Measurements from ENCODE around the gene ACSL4.
"Not testable (repeated sequence)": the region's sequence is repeated elsewhere in the genome, so short reads cannot be mapped to it uniquely, and the experiment has no call there.

ACSL4 gene

DNA sequence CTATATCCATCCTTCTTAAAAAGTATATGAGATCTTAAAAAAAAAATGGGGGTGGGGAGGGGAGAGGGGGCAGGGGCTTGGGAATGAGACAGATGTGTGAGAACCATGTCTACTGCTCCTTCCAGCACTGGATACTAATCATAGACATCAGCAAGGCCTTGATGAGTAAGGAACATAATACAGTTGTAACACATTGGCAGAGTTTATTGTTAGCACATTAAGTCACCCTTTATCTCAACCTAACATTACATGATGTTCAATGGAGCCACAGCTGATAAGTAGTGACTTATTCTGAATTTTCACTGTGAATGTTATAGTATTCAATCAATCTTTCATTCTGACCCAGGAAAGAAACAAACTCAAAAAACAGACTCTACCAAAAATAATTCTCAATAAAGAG, 60.8 kb downstream of the ACSL4 start:
- H3K4me1 ChIP-seq = no peaks in the 10 kb centered on the region
- no peak overlapping the region for H3K27ac ChIP-seq
- TF ChIP-seq, protein P1, sequence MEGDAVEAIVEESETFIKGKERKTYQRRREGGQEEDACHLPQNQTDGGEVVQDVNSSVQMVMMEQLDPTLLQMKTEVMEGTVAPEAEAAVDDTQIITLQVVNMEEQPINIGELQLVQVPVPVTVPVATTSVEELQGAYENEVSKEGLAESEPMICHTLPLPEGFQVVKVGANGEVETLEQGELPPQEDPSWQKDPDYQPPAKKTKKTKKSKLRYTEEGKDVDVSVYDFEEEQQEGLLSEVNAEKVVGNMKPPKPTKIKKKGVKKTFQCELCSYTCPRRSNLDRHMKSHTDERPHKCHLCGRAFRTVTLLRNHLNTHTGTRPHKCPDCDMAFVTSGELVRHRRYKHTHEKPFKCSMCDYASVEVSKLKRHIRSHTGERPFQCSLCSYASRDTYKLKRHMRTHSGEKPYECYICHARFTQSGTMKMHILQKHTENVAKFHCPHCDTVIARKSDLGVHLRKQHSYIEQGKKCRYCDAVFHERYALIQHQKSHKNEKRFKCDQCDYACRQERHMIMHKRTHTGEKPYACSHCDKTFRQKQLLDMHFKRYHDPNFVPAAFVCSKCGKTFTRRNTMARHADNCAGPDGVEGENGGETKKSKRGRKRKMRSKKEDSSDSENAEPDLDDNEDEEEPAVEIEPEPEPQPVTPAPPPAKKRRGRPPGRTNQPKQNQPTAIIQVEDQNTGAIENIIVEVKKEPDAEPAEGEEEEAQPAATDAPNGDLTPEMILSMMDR (IDR thresholded peaks at IDR 0.05) = no peak
- no peaks in the 10 kb centered on the region for H3K9me3 ChIP-seq
- H3K36me3 ChIP-seq = peaks cover 2 to 27% (median 3%) of the 10 kb centered on the region in 3 donors
- intact Hi-C loops (cut with DNase I; ENCODE audit: low total_unique reads) = no loop called here
- DNase-seq = no peak
- H3K4me3 ChIP-seq = no peak overlapping the region
- H3K27me3 ChIP-seq = no peaks in the 10 kb centered on the region

DNA sequence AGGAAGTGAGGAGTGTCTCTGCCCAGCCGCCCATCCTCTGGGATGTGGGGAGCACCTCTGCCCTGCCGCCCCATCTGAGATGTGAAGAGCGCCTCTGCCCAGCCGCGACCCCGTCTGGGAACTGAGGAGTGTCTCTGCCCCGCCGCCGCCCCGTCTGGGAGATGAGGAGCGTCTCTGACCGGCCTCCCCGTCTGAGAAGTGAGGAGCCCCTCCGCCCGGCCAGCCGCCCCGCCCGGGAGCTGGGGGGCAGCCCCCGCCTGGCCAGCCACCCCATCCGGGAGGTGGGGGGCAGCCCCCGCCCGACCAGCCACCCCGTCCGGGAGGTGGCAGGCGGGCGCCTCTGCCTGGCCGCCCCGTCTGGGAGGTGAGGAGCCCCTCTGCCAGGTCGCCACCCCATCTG, 61.9 kb downstream of the ACSL4 start:
- H3K27ac ChIP-seq; H3K4me1 ChIP-seq; H3K27me3 ChIP-seq; DNase-seq; intact Hi-C loops (cut with DNase I; ENCODE audit: low total_unique reads); H3K9me3 ChIP-seq; H3K4me3 ChIP-seq: not testable (repeated sequence)
- H3K36me3 ChIP-seq = peaks cover 0 to 36% (median 6%) of the 10 kb centered on the region in 3 donors

DNA sequence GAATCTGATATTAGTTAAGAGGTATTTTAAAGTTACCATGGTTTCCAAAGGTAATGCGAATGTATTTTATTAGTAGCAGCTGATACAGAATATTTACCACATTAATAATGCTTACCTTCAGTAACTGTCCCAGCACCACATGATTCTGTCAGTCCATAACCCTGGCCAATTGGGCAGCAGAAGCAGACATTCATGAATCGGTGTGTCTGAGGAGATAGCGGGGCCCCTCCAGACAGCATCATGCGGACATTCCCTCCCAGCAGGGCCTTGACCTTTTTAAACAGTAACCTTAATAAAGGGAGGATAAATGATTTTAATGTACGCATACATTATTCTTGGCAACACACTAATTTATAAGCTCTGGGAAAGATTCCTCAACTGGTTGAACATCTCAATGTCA, 65.1 kb downstream of the ACSL4 start:
- TF ChIP-seq, protein P1 (IDR thresholded peaks at IDR 0.05) = no peak
- no peak for DNase-seq
- no peaks in the 10 kb centered on the region for H3K4me1 ChIP-seq
- H3K4me3 ChIP-seq = no peak overlapping the region
- intact Hi-C loops (cut with DNase I; ENCODE audit: low total_unique reads) = no loop called here
- peaks cover 0 to 31% (median 20%) of the 10 kb centered on the region in 3 donors for H3K36me3 ChIP-seq
- H3K27ac ChIP-seq = no peak overlapping the region
- no peaks in the 10 kb centered on the region for H3K27me3 ChIP-seq
- no peaks in the 10 kb centered on the region for H3K9me3 ChIP-seq

DNA sequence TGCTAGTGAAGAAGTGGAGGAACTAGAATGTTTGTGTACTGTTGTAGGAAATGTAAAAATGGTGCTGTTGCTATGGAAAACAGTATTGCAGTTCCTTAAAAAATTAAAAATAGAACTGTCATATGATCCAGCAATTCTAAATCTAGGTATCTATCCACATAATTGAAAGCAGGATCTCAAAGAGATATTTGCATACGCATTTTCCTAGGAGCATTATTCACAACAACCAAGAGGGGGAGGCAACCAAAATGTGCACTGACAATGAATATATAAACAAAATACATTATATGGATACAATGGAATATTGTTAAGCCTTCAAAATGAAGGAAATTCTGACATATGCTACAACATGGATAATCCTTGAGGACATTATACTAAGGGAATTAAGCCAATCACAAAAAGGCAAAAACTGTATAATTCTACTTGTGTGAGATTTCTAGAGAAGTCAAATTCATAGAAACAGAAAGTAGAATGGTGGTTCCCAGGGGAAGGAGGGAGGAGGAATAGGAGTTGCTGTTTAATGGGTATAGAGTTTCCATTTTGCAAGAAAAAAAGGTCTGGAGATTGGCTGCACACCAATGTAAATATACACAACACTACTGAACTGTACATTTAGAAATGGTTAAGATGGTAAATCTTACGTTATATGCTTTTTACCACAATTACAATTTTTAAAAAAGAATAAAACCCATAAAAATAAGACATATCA, 72.5 kb downstream of the ACSL4 start:
- DNase-seq = no peak
- no peaks in the 10 kb centered on the region for H3K27me3 ChIP-seq
- no peak overlapping the region for H3K27ac ChIP-seq
- H3K4me1 ChIP-seq = no peaks in the 10 kb centered on the region
- no peak overlapping the region for H3K4me3 ChIP-seq
- peaks cover 0 to 28% (median 14%) of the 10 kb centered on the region in 3 donors for H3K36me3 ChIP-seq
- TF ChIP-seq, protein P1 (IDR thresholded peaks at IDR 0.05) = no peak
- intact Hi-C loops (cut with DNase I; ENCODE audit: low total_unique reads) = no loop called here
- no peaks in the 10 kb centered on the region for H3K9me3 ChIP-seq

DNA sequence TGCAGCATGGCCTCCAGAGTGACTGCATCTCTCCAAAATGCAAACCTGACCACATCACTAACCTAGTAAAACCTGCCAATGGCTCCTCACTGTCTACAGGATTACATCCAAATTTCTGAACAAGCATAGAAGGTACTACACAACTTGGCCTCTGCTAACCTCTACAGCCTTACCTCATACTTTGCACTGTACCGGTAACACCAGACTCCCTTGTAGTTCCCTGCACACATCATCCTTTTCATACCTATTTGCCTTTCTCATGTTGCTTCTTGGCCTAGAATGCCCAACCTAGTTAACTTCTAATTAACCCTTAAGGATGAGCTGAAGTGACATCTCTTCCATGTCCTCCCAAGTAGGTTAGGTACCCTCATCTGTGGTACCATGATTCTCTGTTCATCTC, 74.7 kb downstream of the ACSL4 start:
- H3K4me3 ChIP-seq = no peak overlapping the region
- H3K27ac ChIP-seq = no peak overlapping the region
- DNase-seq = no peak
- H3K36me3 ChIP-seq = peaks cover 0 to 23% (median 14%) of the 10 kb centered on the region in 3 donors
- H3K9me3 ChIP-seq = no peaks in the 10 kb centered on the region
- H3K4me1 ChIP-seq = no peaks in the 10 kb centered on the region
- intact Hi-C loops (cut with DNase I; ENCODE audit: low total_unique reads) = no loop called here
- H3K27me3 ChIP-seq = no peaks in the 10 kb centered on the region
- TF ChIP-seq, protein P1 (IDR thresholded peaks at IDR 0.05) = no peak

DNA sequence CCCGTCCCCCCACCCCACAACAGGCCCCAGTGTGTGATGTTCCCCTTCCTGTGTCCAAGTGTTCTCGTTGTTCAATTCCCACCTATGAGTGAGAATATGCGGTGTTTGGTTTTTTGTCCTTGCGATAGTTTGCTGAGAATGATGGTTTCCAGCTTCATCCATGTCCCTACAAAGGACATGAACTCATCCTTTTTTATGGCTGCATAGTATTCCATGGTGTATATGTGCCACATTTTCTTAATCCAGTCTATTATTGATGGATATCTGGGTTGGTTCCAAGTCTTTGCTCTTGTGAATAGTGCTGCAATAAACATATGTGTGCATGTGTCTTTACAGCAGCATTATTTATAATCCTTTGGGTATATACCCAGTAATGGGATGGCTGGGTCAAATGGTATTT, 75.7 kb downstream of the ACSL4 start:
- H3K4me1 ChIP-seq; DNase-seq; H3K27ac ChIP-seq; H3K27me3 ChIP-seq; H3K9me3 ChIP-seq; intact Hi-C loops (cut with DNase I; ENCODE audit: low total_unique reads); H3K4me3 ChIP-seq: not testable (repeated sequence)
- peaks cover 0 to 14% (median 14%) of the 10 kb centered on the region in 3 donors for H3K36me3 ChIP-seq

DNA sequence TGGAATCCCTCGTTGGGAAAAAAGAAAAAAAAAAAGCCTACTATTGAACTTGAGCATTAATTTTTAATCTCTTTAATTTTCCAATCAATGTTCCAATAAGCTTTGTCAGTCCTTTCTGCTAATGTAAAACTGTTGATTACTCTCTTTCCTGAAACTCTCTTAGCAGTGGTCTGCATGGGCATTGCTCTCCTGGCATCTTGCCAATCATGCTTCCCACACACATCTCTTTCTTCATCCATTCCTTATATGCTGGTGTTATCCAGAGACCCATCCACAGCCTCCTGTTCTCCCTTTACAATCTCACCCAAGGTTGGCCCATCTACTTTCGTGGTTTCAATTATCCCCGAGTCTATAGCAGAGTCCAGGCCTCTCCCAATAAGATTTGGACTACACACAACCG, 76.3 kb downstream of the ACSL4 start:
- no peak overlapping the region for H3K4me3 ChIP-seq
- no peak for DNase-seq
- H3K9me3 ChIP-seq = no peaks in the 10 kb centered on the region
- peaks cover 0 to 14% (median 14%) of the 10 kb centered on the region in 3 donors for H3K36me3 ChIP-seq
- no peaks in the 10 kb centered on the region for H3K4me1 ChIP-seq
- no peaks in the 10 kb centered on the region for H3K27me3 ChIP-seq
- TF ChIP-seq, protein P1 (IDR thresholded peaks at IDR 0.05) = no peak
- H3K27ac ChIP-seq = no peak overlapping the region
- intact Hi-C loops (cut with DNase I; ENCODE audit: low total_unique reads) = no loop called here

Data from tibial artery (tissue), 4 donors.